Kidney (tissue), 14 donors: Measurements from ENCODE around the gene NEIL1. TPM values are rescaled to one million over a fixed set of nuclear protein-coding genes. Genes with fewer than 3 reads are reported as not detected.

ENCODE experiments used
- DNase-seq, 5 donors: peaks; one replicate each; pipeline ENCODE4 v3.0.0-alpha.2; 2013 to 2020
- FAIRE-seq: peaks from 2 replicates; lab custom pipeline; 2012; peaks lifted over from hg19 to GRCh38; lab: Jason Lieb, UNC
- H3K27ac ChIP-seq, 2 donors: one replicate each; pipeline ENCODE4 v1.7.0; 2013; ENCODE audit warnings: low read depth in 2 of 2, low read length in 2 of 2, inconsistent platforms in 1 of 2
- H3K27me3 ChIP-seq: one replicate; pipeline ENCODE4 v1.7.1; 2013; ENCODE audit warnings: low read length, inconsistent platforms; ENCODE audit not compliant: control insufficient read depth, insufficient read depth
- H3K36me3 ChIP-seq, 3 donors: one replicate each; pipeline versions ENCODE4 v1.7.0 to v1.7.1; 2013; ENCODE audit warnings: low read length in 3 of 3, control low read depth in 1 of 3, inconsistent platforms in 1 of 3; ENCODE audit not compliant: insufficient read depth in 3 of 3, control insufficient read depth in 2 of 3
- H3K4me1 ChIP-seq, 3 donors: one replicate each; pipeline versions ENCODE4 v1.7.0 to v1.7.1; 2013; ENCODE audit warnings: low read length in 3 of 3, inconsistent platforms in 1 of 3, low read depth in 1 of 3; ENCODE audit not compliant: control insufficient read depth in 2 of 3, insufficient read depth in 2 of 3
- H3K4me3 ChIP-seq, 3 donors: one replicate each; pipeline versions ENCODE4 v1.7.0 to v1.8.1; 2013; ENCODE audit warnings: low read length in 3 of 3, control low read depth in 1 of 3, inconsistent platforms in 1 of 3
- H3K9ac ChIP-seq, 3 donors: one replicate each; pipeline versions ENCODE4 v1.7.0 to v1.7.1; 2013; ENCODE audit warnings: low read length in 3 of 3, control low read depth in 1 of 3, inconsistent platforms in 1 of 3
- H3K9me3 ChIP-seq, 3 donors: one replicate each; pipeline versions ENCODE4 v1.7.0 to v1.7.1; 2013; ENCODE audit warnings: low read length in 3 of 3, control low read depth in 1 of 3, inconsistent platforms in 1 of 3; ENCODE audit not compliant: control insufficient read depth in 2 of 3, insufficient read depth in 1 of 3
- intact Hi-C: fragments of 100-400 bp; cut with DNase I; formaldehyde crosslinking; loops from one replicate; pipeline ENCODE4 v1.11.1; 2022
- polyA plus RNA-seq: library from polyadenylated mRNA; stranded (reverse); fragments of 350-450 nt; fragmentation: Illumina TruSeq; extraction: RNeasy Lipid Tissue Mini Kit (QIAGEN cat#74804); gene quantifications from one replicate; pipeline ENCODE4 v1.2.3, GENCODE V29; 2014; ENCODE audit warnings: low read depth, low replicate concordance; ENCODE audit not compliant: insufficient read depth
- total RNA-seq: library from RNA; stranded (reverse); fragmentation: NEBNext Ultra II Directional; extraction: Animal tissue kit (Norgen Biotek cat#: 25700); gene quantifications from one replicate; pipeline ENCODE4 v1.2.1, GENCODE V29; 2021
- TF ChIP-seq, protein P1 (sequence below): IDR thresholded peaks from 3 replicates; pipeline ENCODE4 v1.5.1; 2012; ENCODE audit warnings: mild to moderate bottlenecking, moderate library complexity, borderline replicate concordance; ENCODE audit not compliant: insufficient read depth; ENCODE audit errors: extremely low read depth
- donor health status: control.
- donor health status: control.
- donor health status: control.
- donor health status: control.
- donor health status: control.
- donor health status: DM: yes; HTN: yes; CAD: no.
- donor health status: Normal renal cell carcinoma (clear cell type).

The NEIL1 gene
- total and polyA plus RNA-seq, 2 donors from 2014 or later, result 22.6 to 42.9 TPM

DNA sequence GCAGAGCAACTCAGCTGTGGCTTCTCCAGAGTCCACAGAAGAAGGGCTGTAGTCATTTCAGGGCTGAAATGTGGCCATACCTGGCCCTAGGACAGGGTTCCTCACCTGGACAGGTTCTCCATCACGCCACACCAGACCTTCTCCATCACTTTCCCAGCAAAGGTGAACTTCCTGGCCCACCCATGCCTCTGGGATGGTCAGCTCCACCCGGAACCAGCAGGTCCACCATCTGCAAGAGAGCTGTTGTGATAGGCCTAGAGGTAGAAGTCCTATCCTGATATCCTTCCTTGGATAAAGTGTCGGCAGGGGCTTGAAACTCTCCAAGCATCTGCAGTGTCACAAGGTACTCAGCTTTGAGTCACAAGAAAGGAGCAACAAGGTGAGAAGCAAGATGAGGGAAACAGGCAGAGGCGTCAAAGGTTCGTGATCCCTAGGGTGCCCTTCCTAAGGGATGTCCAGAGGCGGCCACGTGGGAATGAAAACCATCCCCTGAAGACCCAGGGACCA is 20.6 kb downstream of the NEIL1 start:
- Histone ChIP-seq H3K9ac (peak overlapping the region; percentile 21 to 42 (median 27)), H3K4me3 (peak overlapping the region; percentile 52 to 84 (median 80)), H3K9me3 (no peaks in the 10 kb centered on the region), H3K36me3 (peaks cover 9 to 50% (median 34%) of the 10 kb centered on the region in 3 donors), H3K4me1 (peaks cover 4 to 17% (median 15%) of the 10 kb centered on the region in 3 donors), H3K27ac (peak overlapping the region; percentile 70 to 99), H3K27me3 (no peaks in the 10 kb centered on the region)
- TF ChIP-seq, protein P1, sequence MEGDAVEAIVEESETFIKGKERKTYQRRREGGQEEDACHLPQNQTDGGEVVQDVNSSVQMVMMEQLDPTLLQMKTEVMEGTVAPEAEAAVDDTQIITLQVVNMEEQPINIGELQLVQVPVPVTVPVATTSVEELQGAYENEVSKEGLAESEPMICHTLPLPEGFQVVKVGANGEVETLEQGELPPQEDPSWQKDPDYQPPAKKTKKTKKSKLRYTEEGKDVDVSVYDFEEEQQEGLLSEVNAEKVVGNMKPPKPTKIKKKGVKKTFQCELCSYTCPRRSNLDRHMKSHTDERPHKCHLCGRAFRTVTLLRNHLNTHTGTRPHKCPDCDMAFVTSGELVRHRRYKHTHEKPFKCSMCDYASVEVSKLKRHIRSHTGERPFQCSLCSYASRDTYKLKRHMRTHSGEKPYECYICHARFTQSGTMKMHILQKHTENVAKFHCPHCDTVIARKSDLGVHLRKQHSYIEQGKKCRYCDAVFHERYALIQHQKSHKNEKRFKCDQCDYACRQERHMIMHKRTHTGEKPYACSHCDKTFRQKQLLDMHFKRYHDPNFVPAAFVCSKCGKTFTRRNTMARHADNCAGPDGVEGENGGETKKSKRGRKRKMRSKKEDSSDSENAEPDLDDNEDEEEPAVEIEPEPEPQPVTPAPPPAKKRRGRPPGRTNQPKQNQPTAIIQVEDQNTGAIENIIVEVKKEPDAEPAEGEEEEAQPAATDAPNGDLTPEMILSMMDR, result no peak
- FAIRE-seq, result no peak
- intact Hi-C loops, result no loop called here
- peak in 1 of 5 donors; percentile 45 for DNase-seq

DNA sequence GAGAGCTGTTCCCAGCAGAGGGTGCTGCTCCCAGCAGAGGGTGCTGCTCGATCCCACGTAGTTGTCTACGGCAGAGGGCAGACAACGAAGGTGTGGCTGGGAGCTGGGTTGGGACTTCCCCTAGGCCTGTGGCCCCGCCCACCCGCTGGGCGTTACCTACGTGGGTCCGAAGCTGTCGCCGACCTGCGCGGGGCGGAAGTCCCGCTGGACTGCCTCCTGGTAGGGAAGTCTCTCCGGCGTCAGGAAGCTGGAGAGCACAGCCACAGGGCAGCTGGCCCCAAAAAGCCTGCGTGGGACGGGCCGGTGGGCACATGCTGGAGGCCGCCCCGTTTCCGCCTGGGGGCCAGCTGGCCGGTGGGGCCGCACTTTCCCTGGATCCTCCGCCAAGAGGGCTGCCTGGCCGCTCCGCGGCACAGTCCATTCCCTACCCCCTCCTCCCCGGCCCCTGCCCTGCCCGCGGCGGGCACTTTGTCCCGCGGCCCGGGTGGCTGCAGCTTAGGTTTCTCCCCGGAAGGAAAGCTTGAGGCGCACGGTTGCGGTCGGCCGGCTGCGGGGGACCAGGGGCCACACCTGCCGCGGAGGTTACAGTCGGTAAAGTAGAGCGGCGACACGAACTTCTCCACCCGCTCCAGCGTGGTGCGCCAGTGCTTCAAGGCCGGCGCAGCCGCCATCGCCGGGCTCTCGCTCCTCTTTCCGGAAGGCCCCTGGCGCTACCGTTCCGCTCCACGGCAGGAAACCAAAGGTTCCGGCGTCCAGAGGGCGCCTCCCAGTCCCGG is 21.3 kb downstream of the NEIL1 start, which contains the start of gene MAN2C1:
TSS of gene MAN2C1 (minus strand) at position 695 of the 776 bp plus-strand sequence. CDS start at position 671, 24 bp downstream.
- DNase-seq (peak; percentile 96 to 98 (median 98)), FAIRE-seq (peak; percentile 44)
- H3K27ac ChIP-seq, result peak within 1 kb of the TSS; percentile 97 to 99
- H3K9ac ChIP-seq, result peak within 1 kb of the TSS; percentile 61 to 93 (median 85)
- peaks cover 4 to 17% (median 15%) of the 10 kb centered on the region in 3 donors for H3K4me1 ChIP-seq
- peak within 1 kb of the TSS; percentile 80 to 92 (median 84) for H3K4me3 ChIP-seq
- TF ChIP-seq, protein P1, result peak; percentile 75
- intact Hi-C loops, result no loop called here
- H3K9me3 ChIP-seq, result no peaks in the 10 kb centered on the region
- H3K36me3 ChIP-seq, result peaks cover 9 to 49% (median 36%) of the 10 kb centered on the region in 3 donors
- no peaks in the 10 kb centered on the region for H3K27me3 ChIP-seq

DNA sequence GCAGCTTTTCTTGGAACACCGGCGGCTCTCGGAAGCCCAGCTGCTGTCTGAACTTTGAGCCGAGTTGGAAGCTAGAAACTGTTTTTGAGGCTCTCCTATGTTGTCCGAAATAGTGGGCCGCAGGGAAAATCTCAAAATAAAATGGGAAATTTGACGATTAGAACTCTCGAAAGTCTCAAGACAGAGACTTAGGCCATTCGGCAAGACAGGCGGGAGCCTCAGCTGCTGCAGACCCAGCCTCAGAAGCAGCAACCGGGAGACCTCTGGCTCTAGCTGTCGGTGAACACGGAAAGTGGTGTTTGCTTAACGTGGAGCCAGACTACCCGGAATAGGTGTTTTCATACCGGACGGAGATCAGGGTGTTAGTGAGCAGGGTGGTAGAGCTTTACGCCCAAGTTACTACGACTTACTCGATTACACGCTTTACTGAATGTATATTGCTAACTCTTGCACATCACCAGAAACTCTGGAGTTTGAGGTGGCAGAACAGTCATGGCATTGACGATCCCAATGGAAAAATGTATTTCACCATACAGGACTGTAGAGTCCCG is 21.9 kb downstream of the NEIL1 start:
- peaks cover 9 to 52% (median 37%) of the 10 kb centered on the region in 3 donors for H3K36me3 ChIP-seq
- no peaks in the 10 kb centered on the region for H3K27me3 ChIP-seq
- no peaks in the 10 kb centered on the region for H3K9me3 ChIP-seq
- H3K4me3 ChIP-seq, result peak overlapping the region; percentile 80 to 92 (median 84)
- TF ChIP-seq, protein P1, result no peak
- peak overlapping the region; percentile 86 to 99 for H3K27ac ChIP-seq
- intact Hi-C loops, result no loop called here
- peaks cover 4 to 17% (median 15%) of the 10 kb centered on the region in 3 donors for H3K4me1 ChIP-seq
- peak in 1 of 5 donors; percentile 26 for DNase-seq
- H3K9ac ChIP-seq, result peak overlapping the region; percentile 61 to 93 (median 85)
- FAIRE-seq, result no peak
